ENCODE data around the gene TTC39A.

TTC39A gene

GRCh38 chr1:51314974-51315373, 15.4 kb downstream of the TTC39A start:
- no peak for DNase-seq (ENCODE audit: low read depth in 2 of 2)

GRCh38 chr1:51313961-51314777, 16.2 kb downstream of the TTC39A start:
- DNase-seq (ENCODE audit: low read depth in 2 of 2) = no peak

DNA sequence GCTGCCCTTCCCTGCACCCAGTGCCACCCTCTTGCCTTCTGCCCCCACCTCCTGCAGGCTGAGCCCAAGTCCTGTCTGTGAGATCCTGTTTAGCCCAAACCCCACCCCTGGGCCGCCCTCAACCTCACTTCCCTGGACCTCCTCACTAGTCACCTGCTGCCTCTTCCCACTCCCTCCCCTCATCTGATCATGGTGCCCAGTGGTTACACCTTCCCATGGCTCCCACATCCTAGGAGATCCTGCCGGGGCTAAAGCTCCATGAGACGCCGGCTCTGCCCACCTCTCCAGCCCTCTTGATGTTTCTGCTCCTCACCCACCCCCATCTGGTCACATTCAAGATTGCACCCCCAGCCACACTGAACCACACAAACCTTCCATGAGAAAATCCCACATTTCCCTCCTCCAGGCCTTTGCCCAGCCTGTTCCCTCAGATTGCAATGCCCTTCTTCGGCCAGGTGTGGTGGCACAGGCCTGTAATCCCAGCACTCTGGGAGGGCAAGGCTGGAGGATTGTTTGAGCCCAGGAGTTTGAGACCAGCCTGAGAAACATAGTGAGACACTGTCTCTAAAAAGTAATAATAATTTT, 17.0 kb downstream of the TTC39A start:
- no peak for DNase-seq (ENCODE audit: low read depth in 2 of 2)

GRCh38 chr1:51312718-51313117, 17.6 kb downstream of the TTC39A start:
- no peak for DNase-seq (ENCODE audit: low read depth in 2 of 2)

- DNase-seq (ENCODE audit: low read depth in 2 of 2) = no peak
Observed at GRCh38 chr1:51311826-51312225, 18.5 kb downstream of the TTC39A start.

DNA sequence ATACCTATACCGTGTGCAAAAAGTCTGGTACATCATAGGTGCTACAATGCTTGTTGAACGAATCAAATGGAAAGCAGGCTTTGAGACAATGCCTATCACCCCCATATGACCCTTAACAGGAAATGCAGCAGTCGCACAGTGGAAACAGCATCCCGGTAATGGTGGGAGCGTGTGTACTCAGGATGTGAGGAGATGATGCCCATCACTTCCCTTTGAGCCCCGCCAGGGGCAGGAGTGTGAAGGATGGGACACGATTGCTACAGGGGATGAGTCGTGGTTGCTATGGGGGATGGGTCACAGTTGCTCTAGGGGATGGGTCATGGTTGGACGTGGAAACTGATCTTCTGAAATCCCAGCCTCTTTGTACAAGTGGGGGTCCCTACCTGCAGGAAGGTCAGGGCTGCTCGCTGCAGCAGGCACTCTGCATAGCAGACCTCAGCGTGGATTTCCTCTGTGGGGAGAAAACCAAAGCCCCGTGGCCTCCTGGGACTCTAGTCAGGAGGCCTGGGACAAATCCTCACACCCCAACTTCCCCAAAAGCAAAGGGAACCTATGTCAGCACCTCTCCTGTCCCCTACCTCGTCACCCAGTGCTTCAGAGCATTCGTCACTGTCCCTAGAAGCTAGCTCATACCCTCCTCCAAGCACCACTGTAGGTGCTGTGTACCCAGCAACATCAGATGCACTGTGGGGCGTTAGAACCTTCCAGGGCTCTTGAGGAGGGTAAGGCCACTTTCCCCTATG, 19.3 kb downstream of the TTC39A start:
- no peak for DNase-seq (ENCODE audit: low read depth in 2 of 2)

DNA sequence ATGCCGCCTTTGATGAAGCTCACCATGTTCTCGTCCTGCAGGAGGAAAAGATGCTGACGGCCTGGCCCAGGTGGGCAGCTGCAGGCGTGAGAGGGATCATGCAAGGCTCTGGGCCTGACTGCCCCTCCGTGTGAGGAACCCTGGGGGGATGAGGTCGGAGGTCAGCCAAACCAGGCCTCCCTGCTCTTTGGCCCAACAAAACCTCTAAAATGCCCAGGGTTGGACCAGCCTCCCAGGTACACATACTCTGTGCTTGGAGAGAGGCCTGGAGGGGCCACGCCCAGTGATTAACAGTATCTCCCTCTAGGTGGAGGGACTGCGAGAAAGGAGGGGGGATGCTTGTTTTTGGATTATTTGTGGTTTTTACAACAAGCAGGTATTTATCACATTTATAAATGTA, 21.1 kb downstream of the TTC39A start:
- DNase-seq (ENCODE audit: low read depth in 2 of 2) = no peak

DNA sequence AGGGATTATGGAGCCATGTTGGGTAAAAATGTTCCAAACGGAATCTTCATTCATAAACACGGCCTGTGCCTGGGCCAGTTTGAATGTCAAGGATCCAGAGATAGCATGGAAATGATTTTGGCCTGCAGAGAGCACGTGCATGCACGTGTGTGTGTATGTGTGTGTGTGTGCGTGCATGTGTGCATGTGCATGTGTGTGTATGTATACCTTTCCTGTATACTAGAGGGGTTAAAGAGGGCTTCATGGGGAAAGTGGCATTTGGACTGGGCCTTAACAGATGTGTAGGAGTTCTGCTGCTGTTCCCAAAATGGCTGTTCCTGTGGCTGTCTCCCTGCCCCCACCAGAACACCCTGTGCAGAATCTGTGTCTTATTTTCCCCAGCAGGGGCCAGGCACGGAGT, 21.7 kb downstream of the TTC39A start:
- no peak for DNase-seq (ENCODE audit: low read depth in 2 of 2)

DNA sequence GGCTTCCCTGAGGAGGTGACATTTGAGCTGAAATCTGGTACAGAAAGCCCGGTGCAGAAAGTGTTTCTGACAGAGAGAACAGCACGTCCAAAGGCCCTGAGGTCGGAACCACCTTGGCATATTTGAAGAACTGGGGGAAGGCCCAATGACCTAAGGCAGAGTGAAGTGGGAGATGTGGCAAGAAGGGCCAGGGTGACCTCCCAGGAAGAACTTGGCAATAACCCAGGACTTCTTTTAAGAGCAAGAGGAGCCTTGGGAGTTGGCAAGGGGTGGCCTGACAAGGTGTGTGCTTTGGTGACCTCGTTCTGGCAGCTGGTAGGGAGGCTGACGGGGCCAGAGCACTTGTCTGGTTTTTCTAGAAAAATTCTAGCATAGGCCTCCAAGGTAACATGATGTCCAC, 23.4 kb downstream of the TTC39A start:
- no peak for DNase-seq (ENCODE audit: low read depth in 2 of 2)

- no peak for DNase-seq (ENCODE audit: low read depth in 2 of 2)
Observed at GRCh38 chr1:51305371-51305823, 25.0 kb downstream of the TTC39A start.

GRCh38 chr1:51304360-51304759, 26.0 kb downstream of the TTC39A start:
- DNase-seq (ENCODE audit: low read depth in 2 of 2) = no peak

- DNase-seq (ENCODE audit: low read depth in 2 of 2) = peak in 1 of 2 donors; percentile 18
Observed at GRCh38 chr1:51303751-51304251, 26.6 kb downstream of the TTC39A start.

- no peak for DNase-seq (ENCODE audit: low read depth in 2 of 2)
Observed at GRCh38 chr1:51303315-51303714, 27.0 kb downstream of the TTC39A start.

DNA sequence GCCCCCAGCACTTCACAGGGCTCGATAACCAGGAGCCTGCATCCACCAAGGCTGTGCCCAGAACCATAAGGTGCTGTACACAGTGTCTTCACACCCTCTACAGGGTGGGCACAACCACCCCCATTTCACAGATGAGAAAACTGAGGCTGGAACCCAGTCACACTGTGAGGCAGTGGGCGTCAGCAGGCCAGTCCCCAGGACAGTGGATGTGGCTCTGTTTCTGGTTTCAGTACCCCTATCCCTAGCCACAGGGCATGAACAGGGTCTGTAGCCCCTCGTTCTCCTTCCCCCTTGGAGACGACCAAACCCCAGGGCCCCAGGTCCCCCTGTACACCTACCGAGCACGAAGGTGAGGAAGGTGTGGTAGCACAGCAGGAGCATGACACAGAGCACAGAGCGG, 27.6 kb downstream of the TTC39A start:
- DNase-seq (ENCODE audit: low read depth in 2 of 2) = no peak

GRCh38 chr1:51302270-51302669, 28.1 kb downstream of the TTC39A start:
- no peak for DNase-seq (ENCODE audit: low read depth in 2 of 2)

- no peak for DNase-seq (ENCODE audit: low read depth in 2 of 2)
Observed at GRCh38 chr1:51301844-51302162, 28.6 kb downstream of the TTC39A start.

DNA sequence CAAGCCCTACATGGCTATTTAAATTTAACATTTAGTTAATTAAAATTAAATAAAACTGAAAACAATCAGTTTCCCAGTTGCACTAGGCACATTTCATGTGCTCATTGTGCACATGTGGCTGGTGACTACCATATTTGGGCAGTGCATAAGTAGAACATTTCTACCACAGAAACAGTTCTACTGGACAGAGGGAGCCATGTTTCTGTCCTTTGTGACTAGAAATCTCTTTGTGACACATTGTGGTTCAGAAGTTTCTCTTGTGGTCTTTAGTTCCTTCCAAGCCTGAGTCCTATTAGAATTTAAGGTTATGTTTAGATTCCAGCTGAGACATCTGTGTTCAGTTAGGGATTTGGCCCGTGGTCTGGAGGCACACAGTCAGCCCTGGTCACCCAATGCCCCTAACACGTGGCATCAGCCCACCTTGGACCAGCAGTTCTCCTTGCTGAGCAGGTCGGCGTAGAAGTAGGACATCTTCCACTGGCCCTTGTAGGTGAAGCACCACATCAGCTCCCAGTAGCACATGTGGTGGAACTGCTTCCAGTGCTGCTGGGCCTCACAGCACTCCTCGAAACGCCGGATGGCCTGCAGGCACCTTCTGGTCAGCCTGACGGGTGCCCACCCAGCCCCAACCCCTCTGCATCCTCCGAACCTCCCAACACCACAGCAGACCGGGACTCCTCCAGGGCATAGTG, 29.1 kb downstream of the TTC39A start:
- DNase-seq (ENCODE audit: low read depth in 2 of 2) = no peak

GRCh38 chr1:51299981-51300670, 30.2 kb downstream of the TTC39A start:
- no peak for DNase-seq (ENCODE audit: low read depth in 2 of 2)

DNA sequence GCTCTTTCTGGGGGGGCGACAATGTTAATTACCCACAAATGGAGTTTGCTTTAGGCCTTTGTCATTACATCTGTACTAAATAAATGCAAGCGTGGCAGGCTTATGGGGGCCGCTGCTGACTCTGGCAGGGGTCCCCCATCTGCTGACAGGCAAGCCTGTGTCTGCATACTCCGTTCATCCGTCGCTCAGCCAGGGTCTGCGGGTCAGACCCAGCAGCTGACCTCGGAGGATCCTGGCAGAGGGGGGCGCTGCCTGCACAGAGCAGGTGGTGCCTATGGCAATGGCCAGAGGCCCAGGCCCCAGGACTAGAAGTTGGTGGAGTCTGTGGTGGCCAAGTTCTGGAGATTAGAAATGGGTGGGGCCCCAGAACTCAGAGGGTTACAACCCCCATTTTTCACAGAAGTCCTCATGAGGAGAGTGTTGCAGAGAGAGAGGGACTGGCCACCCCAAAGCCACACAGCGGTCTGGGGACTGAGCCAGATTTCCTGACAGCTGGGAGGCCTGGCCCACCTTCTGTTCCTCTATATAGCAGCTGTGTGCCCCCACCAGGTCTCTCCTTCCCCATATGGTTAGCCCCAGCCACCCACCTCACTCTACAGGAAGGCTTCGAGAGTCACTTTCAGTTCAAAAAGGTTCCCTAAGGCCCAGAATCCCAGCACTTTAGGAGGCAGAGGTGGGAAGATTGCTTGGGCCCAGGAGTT, 31.0 kb downstream of the TTC39A start:
- no peak for DNase-seq (ENCODE audit: low read depth in 2 of 2)

DNA sequence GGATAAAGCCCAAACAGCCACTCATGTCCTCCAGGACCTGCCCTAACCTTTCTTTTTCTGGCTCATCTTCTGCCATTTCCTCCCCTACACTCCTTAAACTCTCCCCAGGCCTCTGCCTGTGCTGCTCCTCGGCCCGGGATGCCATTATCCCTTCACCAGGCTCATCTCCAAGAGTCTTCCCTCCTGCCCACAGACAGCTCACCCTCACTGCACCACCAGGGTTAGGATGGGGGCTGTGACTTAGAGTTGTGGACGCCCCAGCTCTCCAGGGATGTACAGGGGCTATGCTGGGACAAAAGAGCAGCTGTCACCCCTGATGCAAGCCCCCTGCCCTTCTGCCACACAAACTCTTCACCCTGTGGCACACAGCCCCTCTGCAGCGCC, 32.0 kb downstream of the TTC39A start:
- DNase-seq (ENCODE audit: low read depth in 2 of 2) = no peak
